K562 (cell line): ENCODE measurements around the gene HRH1. TPM values are rescaled to one million over a fixed set of nuclear protein-coding genes. Genes with fewer than 3 reads are reported as not detected.

Experiments
- GATAD2B ChIP-seq: fragments of 450-650 bp; IDR thresholded peaks from 2 replicates; pipeline ENCODE4 v1.6.1; 2017; ENCODE audit warnings: mild to moderate bottlenecking, borderline replicate concordance
- JUNB ChIP-seq: fragments of 450-650 bp; formaldehyde crosslinking; conservative IDR thresholded peaks from 2 replicates; pipeline ENCODE4 v1.4.0; 2020; ENCODE audit warnings: mild to moderate bottlenecking
- NFXL1 ChIP-seq: fragments of 450-650 bp; formaldehyde crosslinking; IDR thresholded peaks from 2 replicates; pipeline ENCODE4 v1.4.0; 2021; ENCODE audit warnings: mild to moderate bottlenecking
- NKRF ChIP-seq: fragments of 450-650 bp; IDR thresholded peaks from 2 replicates; pipeline ENCODE4 v1.6.1; 2016; ENCODE audit warnings: borderline replicate concordance
- NR2C1 ChIP-seq, 2 experiments: fragments of 450-650 bp; IDR thresholded peaks; 2 replicates each; pipeline ENCODE4 v1.6.1; 2017; ENCODE audit warnings: mild to moderate bottlenecking in 2 of 2, antibody characterized with exemption in 1 of 2, inconsistent platforms in 1 of 2, missing compliant biosample characterization in 1 of 2, missing genetic modification characterization in 1 of 2
- POLR2B ChIP-seq: fragments of 450-650 bp; IDR thresholded peaks from 2 replicates; pipeline ENCODE4 v1.6.1; 2018; ENCODE audit warnings: low read depth; ENCODE audit not compliant: partially characterized antibody
- TAF9B ChIP-seq: fragments of 450-650 bp; IDR thresholded peaks from 2 replicates; pipeline ENCODE4 v1.6.1; 2018; ENCODE audit warnings: mild to moderate bottlenecking; ENCODE audit not compliant: partially characterized antibody
- TARDBP ChIP-seq: fragments of 450-650 bp; IDR thresholded peaks from 2 replicates; pipeline ENCODE4 v1.6.1; 2016
- ZC3H4 ChIP-seq: sonication (generic); formaldehyde crosslinking; IDR thresholded peaks from 2 replicates; pipeline ENCODE4 v1.9.0; 2021; ENCODE audit warnings: missing genetic modification reagents, borderline replicate concordance
- ZFP91 ChIP-seq: sonication (generic); formaldehyde crosslinking; IDR thresholded peaks from 2 replicates; pipeline ENCODE4 v1.8.0; 2022; ENCODE audit warnings: mild to moderate bottlenecking, missing genetic modification reagents
- ZNF354B ChIP-seq: fragments of 250-450 bp; sonication (Bioruptor Pico); IDR thresholded peaks from 2 replicates; pipeline ENCODE4 v1.4.0; 2020
- polyA plus RNA-seq, 8 experiments: library from polyadenylated mRNA; depleted of rRNA in 4 of 8; stranded (reverse) in 5 of 8; unstranded in 3 of 8; fragments of >200 nt; fragmentation: Nextera tagmentation in 2 of 8; fragmentation: Illumina TruSeq in 1 of 8; extraction: Ambion mirVana in 2 of 8; extraction: Trizol in 1 of 8; gene quantifications; 2 replicates each; pipeline versions ENCODE4 v1.2.1 to v1.2.3, GENCODE V29; 2011 to 2014; ENCODE audit warnings: inconsistent platforms in 1 of 8, missing spikeins in 1 of 8
- total RNA-seq, 7 experiments: library from RNA; depleted of rRNA in 6 of 7; stranded (reverse); fragments of >200 nt in 6 of 7; fragmentation: Illumina TruSeq in 2 of 7; extraction: Trizol in 2 of 7; gene quantifications; 2 replicates each; pipeline versions ENCODE4 v1.2.1 to v1.2.3, GENCODE V29; 2011 to 2021; ENCODE audit warnings: low replicate concordance in 1 of 7
- TF ChIP-seq, protein P1 (sequence below): fragments of 450-650 bp; IDR thresholded peaks from 2 replicates; pipeline ENCODE4 v1.6.1; 2016; ENCODE audit warnings: mild to moderate bottlenecking, moderate library complexity

The HRH1 gene
- total and polyA plus RNA-seq, 9 of the 15 experiments (the other 6 are each of a cell fraction or from before 2014, with no cell fraction given), result 0.03 to 0.15 (median 0.06) TPM; not detected in 1

DNA sequence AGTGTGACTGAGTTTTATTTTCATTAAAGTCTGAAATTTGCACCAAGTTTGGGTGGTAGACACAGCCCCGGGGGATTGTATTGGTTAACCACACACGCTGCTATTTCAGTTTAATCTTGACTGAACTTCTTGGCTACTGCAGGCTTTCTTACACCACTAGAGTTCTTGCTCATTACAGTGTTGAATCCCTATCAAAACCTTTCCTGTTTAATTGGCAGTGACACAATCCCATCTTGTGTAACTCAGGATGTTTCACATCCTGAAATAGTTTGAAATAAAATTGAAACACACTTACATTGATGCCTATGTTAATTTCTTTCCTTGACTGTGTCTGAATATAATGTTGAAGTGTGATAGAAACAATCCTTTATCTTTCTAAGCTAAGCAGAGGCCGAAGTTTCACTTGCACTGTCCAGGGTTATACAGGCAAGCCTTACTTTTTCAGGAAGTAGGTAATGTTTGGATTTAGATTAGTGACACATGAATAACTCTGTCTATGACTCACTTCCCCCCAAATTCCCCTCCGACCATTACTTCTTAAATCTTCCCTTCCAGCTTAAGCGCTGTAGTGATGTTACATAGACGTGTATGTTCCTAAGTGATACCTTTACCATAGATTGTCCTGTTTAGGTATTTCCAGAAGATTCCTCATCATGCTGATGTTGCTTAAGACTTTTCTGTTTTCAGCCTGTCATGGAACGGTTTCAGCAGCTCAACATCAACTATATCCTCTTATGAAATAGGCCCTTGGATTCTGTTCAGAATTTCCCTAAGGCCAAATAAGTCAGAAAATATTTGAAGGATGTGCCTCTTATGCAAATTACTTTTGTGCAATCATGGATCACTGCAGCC lies 134.7 kb downstream of the HRH1 start (continued):
- TF ChIP-seq, protein P1, sequence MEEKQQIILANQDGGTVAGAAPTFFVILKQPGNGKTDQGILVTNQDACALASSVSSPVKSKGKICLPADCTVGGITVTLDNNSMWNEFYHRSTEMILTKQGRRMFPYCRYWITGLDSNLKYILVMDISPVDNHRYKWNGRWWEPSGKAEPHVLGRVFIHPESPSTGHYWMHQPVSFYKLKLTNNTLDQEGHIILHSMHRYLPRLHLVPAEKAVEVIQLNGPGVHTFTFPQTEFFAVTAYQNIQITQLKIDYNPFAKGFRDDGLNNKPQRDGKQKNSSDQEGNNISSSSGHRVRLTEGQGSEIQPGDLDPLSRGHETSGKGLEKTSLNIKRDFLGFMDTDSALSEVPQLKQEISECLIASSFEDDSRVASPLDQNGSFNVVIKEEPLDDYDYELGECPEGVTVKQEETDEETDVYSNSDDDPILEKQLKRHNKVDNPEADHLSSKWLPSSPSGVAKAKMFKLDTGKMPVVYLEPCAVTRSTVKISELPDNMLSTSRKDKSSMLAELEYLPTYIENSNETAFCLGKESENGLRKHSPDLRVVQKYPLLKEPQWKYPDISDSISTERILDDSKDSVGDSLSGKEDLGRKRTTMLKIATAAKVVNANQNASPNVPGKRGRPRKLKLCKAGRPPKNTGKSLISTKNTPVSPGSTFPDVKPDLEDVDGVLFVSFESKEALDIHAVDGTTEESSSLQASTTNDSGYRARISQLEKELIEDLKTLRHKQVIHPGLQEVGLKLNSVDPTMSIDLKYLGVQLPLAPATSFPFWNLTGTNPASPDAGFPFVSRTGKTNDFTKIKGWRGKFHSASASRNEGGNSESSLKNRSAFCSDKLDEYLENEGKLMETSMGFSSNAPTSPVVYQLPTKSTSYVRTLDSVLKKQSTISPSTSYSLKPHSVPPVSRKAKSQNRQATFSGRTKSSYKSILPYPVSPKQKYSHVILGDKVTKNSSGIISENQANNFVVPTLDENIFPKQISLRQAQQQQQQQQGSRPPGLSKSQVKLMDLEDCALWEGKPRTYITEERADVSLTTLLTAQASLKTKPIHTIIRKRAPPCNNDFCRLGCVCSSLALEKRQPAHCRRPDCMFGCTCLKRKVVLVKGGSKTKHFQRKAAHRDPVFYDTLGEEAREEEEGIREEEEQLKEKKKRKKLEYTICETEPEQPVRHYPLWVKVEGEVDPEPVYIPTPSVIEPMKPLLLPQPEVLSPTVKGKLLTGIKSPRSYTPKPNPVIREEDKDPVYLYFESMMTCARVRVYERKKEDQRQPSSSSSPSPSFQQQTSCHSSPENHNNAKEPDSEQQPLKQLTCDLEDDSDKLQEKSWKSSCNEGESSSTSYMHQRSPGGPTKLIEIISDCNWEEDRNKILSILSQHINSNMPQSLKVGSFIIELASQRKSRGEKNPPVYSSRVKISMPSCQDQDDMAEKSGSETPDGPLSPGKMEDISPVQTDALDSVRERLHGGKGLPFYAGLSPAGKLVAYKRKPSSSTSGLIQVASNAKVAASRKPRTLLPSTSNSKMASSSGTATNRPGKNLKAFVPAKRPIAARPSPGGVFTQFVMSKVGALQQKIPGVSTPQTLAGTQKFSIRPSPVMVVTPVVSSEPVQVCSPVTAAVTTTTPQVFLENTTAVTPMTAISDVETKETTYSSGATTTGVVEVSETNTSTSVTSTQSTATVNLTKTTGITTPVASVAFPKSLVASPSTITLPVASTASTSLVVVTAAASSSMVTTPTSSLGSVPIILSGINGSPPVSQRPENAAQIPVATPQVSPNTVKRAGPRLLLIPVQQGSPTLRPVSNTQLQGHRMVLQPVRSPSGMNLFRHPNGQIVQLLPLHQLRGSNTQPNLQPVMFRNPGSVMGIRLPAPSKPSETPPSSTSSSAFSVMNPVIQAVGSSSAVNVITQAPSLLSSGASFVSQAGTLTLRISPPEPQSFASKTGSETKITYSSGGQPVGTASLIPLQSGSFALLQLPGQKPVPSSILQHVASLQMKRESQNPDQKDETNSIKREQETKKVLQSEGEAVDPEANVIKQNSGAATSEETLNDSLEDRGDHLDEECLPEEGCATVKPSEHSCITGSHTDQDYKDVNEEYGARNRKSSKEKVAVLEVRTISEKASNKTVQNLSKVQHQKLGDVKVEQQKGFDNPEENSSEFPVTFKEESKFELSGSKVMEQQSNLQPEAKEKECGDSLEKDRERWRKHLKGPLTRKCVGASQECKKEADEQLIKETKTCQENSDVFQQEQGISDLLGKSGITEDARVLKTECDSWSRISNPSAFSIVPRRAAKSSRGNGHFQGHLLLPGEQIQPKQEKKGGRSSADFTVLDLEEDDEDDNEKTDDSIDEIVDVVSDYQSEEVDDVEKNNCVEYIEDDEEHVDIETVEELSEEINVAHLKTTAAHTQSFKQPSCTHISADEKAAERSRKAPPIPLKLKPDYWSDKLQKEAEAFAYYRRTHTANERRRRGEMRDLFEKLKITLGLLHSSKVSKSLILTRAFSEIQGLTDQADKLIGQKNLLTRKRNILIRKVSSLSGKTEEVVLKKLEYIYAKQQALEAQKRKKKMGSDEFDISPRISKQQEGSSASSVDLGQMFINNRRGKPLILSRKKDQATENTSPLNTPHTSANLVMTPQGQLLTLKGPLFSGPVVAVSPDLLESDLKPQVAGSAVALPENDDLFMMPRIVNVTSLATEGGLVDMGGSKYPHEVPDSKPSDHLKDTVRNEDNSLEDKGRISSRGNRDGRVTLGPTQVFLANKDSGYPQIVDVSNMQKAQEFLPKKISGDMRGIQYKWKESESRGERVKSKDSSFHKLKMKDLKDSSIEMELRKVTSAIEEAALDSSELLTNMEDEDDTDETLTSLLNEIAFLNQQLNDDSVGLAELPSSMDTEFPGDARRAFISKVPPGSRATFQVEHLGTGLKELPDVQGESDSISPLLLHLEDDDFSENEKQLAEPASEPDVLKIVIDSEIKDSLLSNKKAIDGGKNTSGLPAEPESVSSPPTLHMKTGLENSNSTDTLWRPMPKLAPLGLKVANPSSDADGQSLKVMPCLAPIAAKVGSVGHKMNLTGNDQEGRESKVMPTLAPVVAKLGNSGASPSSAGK, result no peak
- TF ChIP-seq JUNB (0 out of 2 replicates have a peak, but pooled peaks have one; percentile 8), ZC3H4 (CRISPR knock-in tag) (no peak), ZNF354B (CRISPR knock-in tag) (0 out of 2 replicates have a peak, but pooled peaks have one; percentile 40), TAF9B (peak; percentile 43), NKRF (no peak), GATAD2B (0 out of 2 replicates have a peak, but pooled peaks have one; percentile 63), NFXL1 (CRISPR knock-in tag) (no peak), NR2C1 (IDR thresholded peaks at IDR 0.05) (no peak), NR2C1 (tag; IDR thresholded peaks at IDR 0.05) (no peak), TARDBP (no peak), POLR2B (no peak), ZFP91 (no peak)
